ENCODE measurements around the gene CHCT1. TPM values are rescaled to one million over a fixed set of nuclear protein-coding genes. Genes with fewer than 3 reads are reported as not detected.

The CHCT1 gene
- total and polyA plus RNA-seq, 2 of the 8 experiments (the other 6 are each of a cell fraction or from before 2014, with no cell fraction given), result 0.06 TPM; not detected in 1

- Histone ChIP-seq H4K91ac (replicated peaks; ENCODE audit: insufficient read length, low read length) (no peak overlapping the region), H3K4me3 (ENCODE audit: extremely low read depth in 1 of 4, insufficient read depth in 2 of 4, low read depth in 3 of 4, low read length in 4 of 4) (no peak overlapping the region), H3K9ac (replicated peaks in 1 of 4; ENCODE audit: extremely low read depth in 1 of 4, low read depth in 3 of 4, low read length in 3 of 4) (no peak overlapping the region), H3K36me3 (ENCODE audit: control insufficient read depth in 2 of 4, insufficient read depth in 4 of 4, low read length in 3 of 4) (peaks cover 0 to 1% (median 0%) of the 10 kb centered on the region in 4 experiments; a peak in 2 of 8 replicates), H3K23me2 (ENCODE audit: low read depth, low read length) (no peaks in the 10 kb centered on the region; the same call in 1 of the 2 replicates), H4K5ac (ENCODE audit: insufficient read length, low read depth, low read length) (no peak overlapping the region), H3K4ac (replicated peaks; ENCODE audit: insufficient read length, low read depth, low read length) (no peak overlapping the region), H2BK15ac (ENCODE audit: low read length) (no peak overlapping the region), H3K14ac (ENCODE audit: insufficient read length) (no peak overlapping the region), H3K4me2 (ENCODE audit: insufficient read depth in 1 of 2, low read depth in 2 of 2, low read length in 2 of 2) (no peak overlapping the region), H4K8ac (ENCODE audit: extremely low read depth, insufficient read depth, low read length) (no peak overlapping the region), H3K9me3 (ENCODE audit: insufficient read depth in 2 of 2, low read depth in 1 of 2, low read length in 1 of 2) (no peaks in the 10 kb centered on the region), H3K23ac (ENCODE audit: insufficient read length) (no peak overlapping the region), H3K27me3 (replicated peaks in 1 of 4; ENCODE audit: control insufficient read depth in 3 of 4, extremely low read depth in 1 of 4, insufficient read depth in 3 of 4, low read length in 3 of 4) (no peaks in the 10 kb centered on the region), H2AK5ac (ENCODE audit: low read depth, low read length) (no peak overlapping the region), H2BK120ac (replicated peaks; ENCODE audit: low read depth, low read length) (no peak overlapping the region), H2AFZ (ENCODE audit: low read length) (no peak overlapping the region), H3K4me1 (replicated peaks in 1 of 4; ENCODE audit: control insufficient read depth in 3 of 4, insufficient read depth in 4 of 4, low read length in 3 of 4) (no peaks in the 10 kb centered on the region), H3K79me1 (ENCODE audit: low read depth, low read length) (no peaks in the 10 kb centered on the region), H2BK5ac (ENCODE audit: low read depth, low read length) (no peak overlapping the region), H4K20me1 (replicated peaks in 1 of 2; ENCODE audit: control insufficient read depth in 1 of 2, insufficient read depth in 2 of 2, low read length in 2 of 2) (no peaks in the 10 kb centered on the region), H3K79me2 (ENCODE audit: control insufficient read depth in 1 of 2, insufficient read depth in 2 of 2, low read length in 2 of 2) (no peaks in the 10 kb centered on the region), H3K56ac (replicated peaks; ENCODE audit: insufficient read length, low read depth, low read length) (no peak overlapping the region), H3K27ac (ENCODE audit: low read depth, low read length) (no peak overlapping the region), H2BK20ac (ENCODE audit: low read length) (no peak overlapping the region), H2BK12ac (ENCODE audit: low read depth, low read length) (no peak overlapping the region), H3K18ac (ENCODE audit: extremely low read depth, low read length) (no peak overlapping the region)
- ChIA-PET CTCF (ENCODE audit: partially characterized antibody) (no interaction called here), POLR2A (ENCODE audit: partially characterized antibody) (no interaction called here)
- no peak for DNase-seq (ENCODE audit: low read depth in 1 of 2, low spot score in 2 of 2)
- FAIRE-seq, result no peak
- WGBS, 2 experiments (ENCODE audit: extremely low coverage in 1 of 2, insufficient coverage in 1 of 2, insufficient read length in 1 of 2, insufficient replicate concordance in 2 of 2, low coverage in 1 of 2, low lambda C conversion rate in 2 of 2, missing lambda C conversion rate in 1 of 2), result 95% methylated on average over 1 of the region's 1 CpG; no CpG with 5 or more reads in 1 of the 2 experiments
- TF ChIP-seq TAF1 (IDR thresholded peaks at IDR 0.05; ENCODE audit: low read depth, low read length) (no peak), TAF7 (optimal IDR thresholded peaks at IDR 0.05; ENCODE audit: borderline replicate concordance, low read depth, low read length) (no peak), BACH1 (IDR thresholded peaks at IDR 0.05; ENCODE audit: low read length) (no peak), RAD21 (IDR thresholded peaks at IDR 0.05 in 1 of 2, conservative IDR thresholded peaks at IDR 0.05 in 1 of 2; ENCODE audit: low read depth in 2 of 2, low read length in 2 of 2) (no peak), RFX5 (IDR thresholded peaks at IDR 0.05; ENCODE audit: borderline replicate concordance, low read depth, low read length) (no peak), CHD1 (IDR thresholded peaks at IDR 0.05; ENCODE audit: low read depth, low read length) (no peak), KDM1A (IDR thresholded peaks at IDR 0.05; ENCODE audit: borderline replicate concordance, low read length) (no peak), CTCF (IDR thresholded peaks at IDR 0.05; ENCODE audit: control extremely low read depth in 1 of 3, insufficient read depth in 1 of 3, low read depth in 1 of 3, low read length in 3 of 3) (no peak), SP2 (IDR thresholded peaks at IDR 0.05; ENCODE audit: low read length) (no peak), GTF2F1 (IDR thresholded peaks at IDR 0.05; ENCODE audit: borderline replicate concordance, low read depth, low read length) (no peak), EGR1 (IDR thresholded peaks at IDR 0.05; ENCODE audit: borderline replicate concordance, low read depth, low read length) (no peak), EZH2 (IDR thresholded peaks at IDR 0.05; ENCODE audit: low read depth, low read length, severe bottlenecking) (no peak)
Observed at GRCh38 chr17:60472449-60472848, 50.2 kb downstream of the CHCT1 start.

Measured in H1 (cell line).